HepG2 (cell line): ENCODE measurements around the gene SELENOM. TPM values are rescaled to one million over a fixed set of nuclear protein-coding genes. Genes with fewer than 3 reads are reported as not detected.

Experiments
- ATAC-seq: fragments of 200-7000 bp; cut with Tn5 transposase; 3 replicates; pipeline ENCODE4 v1.9.1; 2020; ENCODE audit warnings: mild to moderate bottlenecking, moderate library complexity
- BruUV-seq: library from RNA; stranded (reverse); fragments of 400-500 nt; replicated peaks from 2 replicates; lab custom pipeline; 2021; lab: Mats Ljungman, UMichigan
- CTCF ChIA-PET: fragments of 300-600 bp; formaldehyde crosslinking; extraction: SDS; loops from one replicate; lab custom pipeline; 2021; ENCODE audit warnings: low total read pairs, inconsistent platforms, low intra/inter-chr PET ratio; lab: Yijun Ruan, JAX
- POLR2A ChIA-PET: fragments of 350-600 bp; sonication (Branson Sonifier 250); formaldehyde crosslinking; loops from one replicate; lab custom pipeline; 2020; ENCODE audit warnings: antibody characterized with exemption, inconsistent platforms; lab: Yijun Ruan, JAX
- DNase-seq: peaks from one replicate; pipeline ENCODE4 v3.0.0-alpha.2; 2015; ENCODE audit warnings: low spot score
- FAIRE-seq: peaks from 3 replicates; lab custom pipeline; 2011; peaks lifted over from hg19 to GRCh38; lab: Jason Lieb, UNC
- H2AFZ ChIP-seq: one replicate; pipeline ENCODE4 v1.6.1; 2011; ENCODE audit warnings: low read length, inconsistent platforms
- H3K27ac ChIP-seq: fragments of 300-600 bp; 3 replicates; pipeline ENCODE4 v1.8.0; 2011; ENCODE audit warnings: mixed run types, mild to moderate bottlenecking, mixed read lengths, low read length, inconsistent platforms; ENCODE audit not compliant: insufficient read depth; ENCODE audit errors: extremely low read length
- H3K27me3 ChIP-seq, 2 experiments: fragments of 200-600 bp in 1 of 2; 2 replicates in 1 of 2; 3 replicates in 1 of 2; pipeline versions ENCODE4 v1.6.0 to v1.8.0; 2011; ENCODE audit warnings: low read length in 2 of 2, mild to moderate bottlenecking in 2 of 2, moderate library complexity in 2 of 2, inconsistent platforms in 1 of 2; ENCODE audit not compliant: insufficient read depth in 2 of 2, control insufficient read depth in 1 of 2
- H3K36me3 ChIP-seq, 2 experiments: fragments of 200-600 bp in 1 of 2; replicated peaks in 1 of 2; 2 replicates in 1 of 2; 3 replicates in 1 of 2; pipeline versions ENCODE4 v1.5.1 to v1.8.0; 2011; ENCODE audit warnings: low read length in 2 of 2, inconsistent platforms in 1 of 2; ENCODE audit not compliant: insufficient read depth in 2 of 2, control insufficient read depth in 1 of 2
- H3K4me1 ChIP-seq: 2 replicates; pipeline ENCODE4 v1.5.1; 2012; ENCODE audit warnings: low read length, inconsistent platforms; ENCODE audit not compliant: insufficient read depth
- H3K4me2 ChIP-seq: 2 replicates; pipeline ENCODE4 v1.6.0; 2011; ENCODE audit warnings: low read depth, low read length, inconsistent platforms
- H3K4me3 ChIP-seq, 3 experiments: fragments of 200-600 bp in 1 of 3; sonication (generic), shearing (Covaris generic) in 1 of 3; replicated peaks in 1 of 3; 2 replicates each; pipeline ENCODE4 v1.5.1; 2011 to 2016; ENCODE audit warnings: low read length in 3 of 3, inconsistent platforms in 2 of 3, low read depth in 2 of 3, mild to moderate bottlenecking in 2 of 3, control low read depth in 1 of 3, mixed read lengths in 1 of 3; ENCODE audit not compliant: insufficient read depth in 1 of 3
- H3K79me2 ChIP-seq: one replicate; pipeline ENCODE4 v1.6.1; 2011; ENCODE audit warnings: low read length, inconsistent platforms; ENCODE audit not compliant: insufficient read depth
- H3K9ac ChIP-seq: 2 replicates; pipeline ENCODE4 v1.6.0; 2011; ENCODE audit warnings: mild to moderate bottlenecking, low read depth, low read length, inconsistent platforms; ENCODE audit not compliant: insufficient read depth
- H3K9me3 ChIP-seq: 2 replicates; pipeline ENCODE4 v1.5.1; 2012; ENCODE audit warnings: mild to moderate bottlenecking, low read length
- H4K20me1 ChIP-seq: 2 replicates; pipeline ENCODE4 v1.6.0; 2011; ENCODE audit warnings: inconsistent platforms, mild to moderate bottlenecking, low read length, moderate library complexity; ENCODE audit not compliant: insufficient read depth
- CBFB ChIP-seq: sonication (generic); formaldehyde crosslinking; IDR thresholded peaks from 2 replicates; pipeline ENCODE4 v1.4.0; 2020; ENCODE audit warnings: missing genetic modification reagents
- PPARG ChIP-seq: conservative IDR thresholded peaks from 2 replicates; pipeline ENCODE4 v1.6.1; 2016; ENCODE audit warnings: missing biosample characterization, missing genetic modification reagents
- RBM39 ChIP-seq: fragments of 200-400 bp; formaldehyde crosslinking; IDR thresholded peaks from one replicate; pipeline ENCODE4 v1.6.1; 2018; ENCODE audit warnings: antibody characterized with exemption, mild to moderate bottlenecking, low read depth, low read length; ENCODE audit not compliant: poor library complexity, severe bottlenecking
- RFXANK ChIP-seq: IDR thresholded peaks from 2 replicates; pipeline ENCODE4 v1.6.1; 2016
- RNF219 ChIP-seq: sonication (generic); formaldehyde crosslinking; IDR thresholded peaks from 2 replicates; pipeline ENCODE4 v1.5.0; 2020; ENCODE audit warnings: mild to moderate bottlenecking, missing genetic modification reagents
- SCMH1 ChIP-seq: sonication (generic); formaldehyde crosslinking; IDR thresholded peaks from 2 replicates; pipeline ENCODE4 v1.9.0; 2021; ENCODE audit warnings: missing genetic modification reagents, mild to moderate bottlenecking, borderline replicate concordance
- SP2 ChIP-seq: sonication (generic); formaldehyde crosslinking; IDR thresholded peaks from 2 replicates; pipeline ENCODE4 v1.5.1; 2020; ENCODE audit warnings: mild to moderate bottlenecking, missing genetic modification reagents
- ZMYM3 ChIP-seq: sonication (generic); formaldehyde crosslinking; IDR thresholded peaks from 2 replicates; pipeline ENCODE4 v1.5.1; 2020; ENCODE audit warnings: mild to moderate bottlenecking, missing genetic modification reagents
- ZNF367 ChIP-seq: sonication (generic); formaldehyde crosslinking; IDR thresholded peaks from 2 replicates; pipeline ENCODE4 v1.4.0; 2020; ENCODE audit warnings: missing genetic modification reagents, borderline replicate concordance
- ZNF629 ChIP-seq: sonication (generic); formaldehyde crosslinking; conservative IDR thresholded peaks from 2 replicates; pipeline ENCODE4 v1.5.0; 2020; ENCODE audit warnings: missing genetic modification reagents
- ZNF644 ChIP-seq: IDR thresholded peaks from 2 replicates; pipeline ENCODE4 v1.6.1; 2016; ENCODE audit warnings: low read depth
- ZNF768 ChIP-seq: sonication (generic); formaldehyde crosslinking; IDR thresholded peaks from 2 replicates; pipeline ENCODE4 v1.4.0; 2020; ENCODE audit warnings: missing genetic modification reagents
- whole genome bisulfite sequencing: methylation state at CpG from one replicate; pipeline ENCODE4 v1.1.6; 2017; ENCODE audit warnings: low lambda C conversion rate; 5-methylcytosine and 5-hydroxymethylcytosine counted together
- in situ Hi-C: cut with HindIII; loops from 2 replicates; pipeline ENCODE4 v1.10.0; 2017; ENCODE audit warnings: low pct_unique_long_range_greater_than_20kb; ENCODE audit not compliant: extremely low pct_ligation_motif_present
- intact Hi-C: fragments of 100-400 bp; cut with micrococcal nuclease; formaldehyde crosslinking; loops from one replicate; pipeline ENCODE4 v1.10.0; 2022; ENCODE audit not compliant: unreplicated experiment
- polyA plus RNA-seq, 8 experiments: library from polyadenylated mRNA; depleted of rRNA in 3 of 8; stranded (reverse) in 7 of 8; unstranded in 1 of 8; fragments of >200 nt; fragmentation: Illumina TruSeq in 4 of 8; extraction: Trizol in 4 of 8; gene quantifications; 2 replicates each; pipeline versions ENCODE4 v1.2.1 to v1.2.3, GENCODE V29; 2011 to 2016; ENCODE audit warnings: low read depth in 4 of 8, missing spikeins in 1 of 8, mixed read lengths in 1 of 8; ENCODE audit not compliant: insufficient read depth in 1 of 8
- total RNA-seq, 5 experiments: library from RNA; depleted of rRNA; stranded (reverse); fragments of >200 nt; fragmentation: Illumina TruSeq; extraction: Trizol; gene quantifications; 2 replicates each; pipeline ENCODE4 v1.2.3, GENCODE V29; 2016; ENCODE audit warnings: low read depth in 1 of 5

Gene SELENOM
- total and polyA plus RNA-seq, 2 of the 13 experiments (the other 11 are each of a cell fraction or from before 2014, with no cell fraction given): 4.1 to 4.3 TPM

- TF ChIP-seq PPARG (no peak), SCMH1 (CRISPR knock-in tag) (no peak), SP2 (no peak), RFXANK (CRISPR knock-in tag) (no peak), ZNF629 (no peak), RNF219 (no peak), ZNF644 (no peak), ZNF367 (CRISPR knock-in tag) (no peak)
These were observed 16.9 kb upstream of the SELENOM start (continued) for GRCh38 chr22:31124290-31124689.

GRCh38 chr22:31123292-31123602 lies 15.9 kb upstream of the SELENOM start:
- POLR2A ChIA-PET: interaction anchor here (0.7 to 1.6 kb wide), 3 partner anchors 8 to 68 kb away, joined by 4 to 5 read pairs (median 4); no protein-coding TSS in a partner anchor
- Histone ChIP-seq H3K9me3 (no peaks in the 10 kb centered on the region), H3K36me3 (no peaks in the 10 kb centered on the region), H3K27ac (no peak overlapping the region), H2AFZ (no peak overlapping the region), H3K4me3 (peak overlapping the region; percentile 44 to 64 (median 60)), H3K79me2 (no peaks in the 10 kb centered on the region), H3K27me3 (peaks cover 1 to 28% of the 10 kb centered on the region in 2 experiments; a peak in 4 of 5 replicates), H4K20me1 (no peaks in the 10 kb centered on the region), H3K9ac (peak overlapping the region; percentile 62; the same call in 1 of the 2 replicates), H3K4me2 (peak overlapping the region; percentile 84), H3K4me1 (peaks cover 42% of the 10 kb centered on the region)
- TF ChIP-seq ZNF768 (CRISPR knock-in tag): peak; percentile 96
- peak; percentile 67; the same call in 1 of the 2 replicates for TF ChIP-seq ZMYM3 (CRISPR knock-in tag)
- TF ChIP-seq RBM39: no peak
- TF ChIP-seq CBFB (CRISPR knock-in tag): no peak
- in situ Hi-C loops (no loop called here), intact Hi-C loops (no loop called here)
- CTCF ChIA-PET: no interaction called here
- WGBS: 33% methylated on average over 3 of the region's 4 CpGs
- BruUV-seq: no TSS peak
- FAIRE-seq: no peak
- DNase-seq: no peak
- no peak for ATAC-seq
